Fibroblast of mammary gland (primary cell): ENCODE data around the gene SLC23A2.

ENCODE experiments used
- DNase-seq: peaks from one replicate; pipeline ENCODE4 v3.0.0-alpha.2; 2010; ENCODE audit warnings: low read depth
- H3K4me3 ChIP-seq: 2 replicates; pipeline ENCODE4 v1.5.1; 2011; ENCODE audit warnings: low read depth, mild to moderate bottlenecking, low read length, moderate library complexity; ENCODE audit not compliant: control insufficient read depth
- CTCF ChIP-seq: conservative IDR thresholded peaks from 2 replicates; pipeline ENCODE4 v1.5.1; 2011; ENCODE audit warnings: low read depth, low read length, inconsistent platforms; ENCODE audit not compliant: control insufficient read depth, insufficient read depth

The SLC23A2 gene

DNA sequence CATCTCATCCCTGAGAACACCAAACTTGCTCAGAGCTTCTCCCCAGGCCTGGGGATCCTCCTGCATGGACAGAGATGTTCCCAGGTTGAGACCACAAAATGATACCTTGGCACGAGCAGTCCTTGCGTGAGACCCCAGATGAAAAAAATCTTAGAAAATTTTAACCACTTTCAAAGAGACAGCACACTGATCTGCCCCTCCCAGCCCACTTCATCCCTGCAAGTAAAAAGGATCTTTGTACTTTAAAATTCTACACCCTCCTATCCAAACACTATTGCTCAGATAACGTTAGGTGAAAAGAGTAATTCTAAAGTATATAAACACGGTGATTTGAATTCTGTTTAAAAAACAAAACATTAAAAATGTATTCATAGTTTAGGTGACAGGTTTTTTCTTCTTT is 98.5 kb downstream of the SLC23A2 start:
- TF ChIP-seq CTCF, result no peak
- DNase-seq, result no peak

GRCh38 chr20:4901031-4901818 is 100.1 kb downstream of the SLC23A2 start:
- no peak overlapping the region for H3K4me3 ChIP-seq
- DNase-seq, result no peak
- no peak for TF ChIP-seq CTCF

More for the DNA sequence above, 98.5 kb downstream of the SLC23A2 start:
- no peak overlapping the region for H3K4me3 ChIP-seq

GRCh38 chr20:4898282-4899244 is 102.7 kb downstream of the SLC23A2 start:
- H3K4me3 ChIP-seq, result no peak overlapping the region
- peak; percentile 89 for DNase-seq
- TF ChIP-seq CTCF, result no peak

- DNase-seq, result no peak
- TF ChIP-seq CTCF, result no peak
- no peak overlapping the region for H3K4me3 ChIP-seq
Observed at GRCh38 chr20:4897600-4897999, 103.7 kb downstream of the SLC23A2 start.

DNA sequence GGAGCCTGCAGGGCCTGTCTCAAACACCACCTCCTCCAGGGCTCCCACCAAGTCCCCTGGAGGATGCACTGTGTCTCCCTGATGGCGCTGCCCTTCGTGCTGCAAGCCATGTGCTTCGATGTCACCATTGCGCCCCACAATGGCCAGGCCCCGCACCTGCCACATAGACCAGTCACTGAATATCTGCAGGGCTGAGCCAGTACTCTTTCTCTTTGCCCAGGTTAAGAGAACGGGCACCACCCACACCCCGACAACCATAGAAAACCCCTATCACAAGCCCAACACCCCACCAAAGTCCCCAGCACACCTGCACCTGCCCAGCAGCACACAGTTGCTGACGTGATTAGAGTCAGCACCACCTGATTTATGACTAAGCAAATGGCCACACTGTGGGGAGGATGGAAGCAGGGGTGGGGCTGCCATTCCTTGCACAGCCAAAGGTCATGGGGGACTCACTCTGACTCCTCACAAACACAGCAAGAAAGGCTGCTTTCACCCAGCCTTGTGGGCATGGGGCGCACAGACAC is 104.3 kb downstream of the SLC23A2 start:
- no peak overlapping the region for H3K4me3 ChIP-seq
- no peak for TF ChIP-seq CTCF
- peak; percentile 13 for DNase-seq

DNA sequence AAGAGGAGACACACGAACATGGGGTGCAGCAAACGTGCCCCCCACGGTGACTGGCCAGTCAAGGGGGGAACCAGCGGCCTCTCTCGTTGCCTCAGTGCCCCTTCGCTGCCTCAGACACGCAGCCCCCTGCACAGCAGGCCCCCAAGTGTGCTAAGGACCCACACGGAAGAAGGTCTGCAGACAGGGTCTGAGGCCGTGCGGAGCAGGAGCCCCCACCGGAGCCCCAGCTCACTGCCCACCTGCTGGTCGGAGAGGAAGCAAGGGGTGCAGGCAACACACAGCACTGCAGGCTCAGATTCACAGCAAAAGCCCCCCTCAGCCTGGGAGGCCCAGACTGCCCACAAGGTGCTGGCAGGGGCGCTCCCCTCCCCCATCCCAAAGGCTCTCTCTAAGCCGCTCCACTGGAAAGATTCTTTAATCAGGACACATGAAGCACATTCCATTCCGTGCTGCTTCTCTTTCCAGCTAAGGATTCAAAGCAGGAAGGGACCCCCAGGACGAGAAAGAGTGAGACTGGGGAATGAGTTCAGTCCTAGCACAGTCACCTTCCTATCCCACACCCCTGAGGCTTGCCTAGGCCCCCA is 105.1 kb downstream of the SLC23A2 start:
- H3K4me3 ChIP-seq, result no peak overlapping the region
- no peak for TF ChIP-seq CTCF
- no peak for DNase-seq
